Endothelial cell of umbilical vein (primary cell): Measurements from ENCODE around the gene INPP5K. TPM values are rescaled to one million over a fixed set of nuclear protein-coding genes. Genes with fewer than 3 reads are reported as not detected.
A peak's percentile ranks its signal among the peaks of the same experiment; 100 is the strongest.
"Not testable (repeated sequence)": the region's sequence is repeated elsewhere in the genome, so short reads cannot be mapped to it uniquely, and the experiment has no call there.

Source experiments
- BruUV-seq: library from RNA; stranded (reverse); fragments of 400-500 nt; replicated peaks from 2 replicates; lab custom pipeline; 2021; lab: Mats Ljungman, UMichigan
- CTCF ChIA-PET: fragments of 300-600, 350-600 bp; sonication (Branson Sonifier 250); formaldehyde crosslinking; loops from one replicate; lab custom pipeline; 2021; ENCODE audit warnings: antibody characterized with exemption, inconsistent platforms; lab: Charles Lee
- POLR2A ChIA-PET: fragments of 300-600, 350-600 bp; sonication (Branson Sonifier 250); formaldehyde crosslinking; loops from one replicate; lab custom pipeline; 2021; ENCODE audit warnings: antibody characterized with exemption, inconsistent platforms; lab: Charles Lee
- DNase-seq: peaks from one replicate; pipeline ENCODE4 v3.0.0-alpha.2; 2011; ENCODE audit warnings: low read depth, low spot score
- FAIRE-seq: peaks from 2 replicates; lab custom pipeline; 2011; peaks lifted over from hg19 to GRCh38; lab: Jason Lieb, UNC
- H2AFZ ChIP-seq: 2 replicates; pipeline ENCODE4 v1.6.0; 2012; ENCODE audit warnings: low read depth, low read length, control low read depth, inconsistent platforms
- H3K27ac ChIP-seq: 2 replicates; pipeline ENCODE4 v1.5.1; 2011; ENCODE audit warnings: low read depth, mild to moderate bottlenecking, control low read depth, low read length, moderate library complexity; ENCODE audit not compliant: insufficient read depth
- H3K27me3 ChIP-seq, 2 experiments: 2 replicates each; pipeline versions ENCODE4 v1.6.0 to v1.6.1; 2011; ENCODE audit warnings: low read length in 2 of 2, mixed read lengths in 1 of 2; ENCODE audit not compliant: control insufficient read depth in 2 of 2, insufficient read depth in 2 of 2
- H3K36me3 ChIP-seq, 2 experiments: 2 replicates in 1 of 2; 3 replicates in 1 of 2; pipeline ENCODE4 v1.5.1; 2011; ENCODE audit warnings: low read length in 2 of 2, mild to moderate bottlenecking in 1 of 2, moderate library complexity in 1 of 2; ENCODE audit not compliant: control insufficient read depth in 2 of 2, insufficient read depth in 2 of 2; ENCODE audit errors: extremely low read depth in 1 of 2
- H3K4me1 ChIP-seq: 3 replicates; pipeline ENCODE4 v1.5.1; 2011; ENCODE audit warnings: mild to moderate bottlenecking, low read length; ENCODE audit not compliant: control insufficient read depth, insufficient read depth; ENCODE audit errors: extremely low read depth
- H3K4me2 ChIP-seq: 2 replicates; pipeline ENCODE4 v1.6.1; 2011; ENCODE audit warnings: low read length, control low read depth, mixed read lengths; ENCODE audit not compliant: insufficient read depth
- H3K4me3 ChIP-seq, 3 experiments: fragments of 200-600 bp in 1 of 3; sonication (generic), shearing (Covaris generic) in 1 of 3; replicated peaks in 1 of 3; 2 replicates each; pipeline ENCODE4 v1.5.1; 2011 to 2016; ENCODE audit warnings: control low read depth in 3 of 3, low read length in 3 of 3, mild to moderate bottlenecking in 2 of 3, inconsistent platforms in 1 of 3, low read depth in 1 of 3, moderate library complexity in 1 of 3; ENCODE audit not compliant: insufficient read depth in 1 of 3
- H3K79me2 ChIP-seq: 2 replicates; pipeline ENCODE4 v1.6.0; 2012; ENCODE audit warnings: low read length, inconsistent platforms; ENCODE audit not compliant: control insufficient read depth, insufficient read depth
- H3K9ac ChIP-seq: replicated peaks from 2 replicates; pipeline ENCODE3; 2011; ENCODE audit warnings: low read length, control low read depth; ENCODE audit not compliant: insufficient read depth; ENCODE audit errors: extremely low read depth
- H3K9me1 ChIP-seq: replicated peaks from 3 replicates; pipeline ENCODE4 v1.6.0; 2011; ENCODE audit warnings: mild to moderate bottlenecking, low read length; ENCODE audit not compliant: control insufficient read depth, insufficient read depth; ENCODE audit errors: extremely low read depth
- H3K9me3 ChIP-seq: replicated peaks from 2 replicates; pipeline ENCODE4 v1.5.1; 2012; ENCODE audit warnings: low read length, inconsistent platforms; ENCODE audit not compliant: control insufficient read depth, insufficient read depth
- H4K20me1 ChIP-seq: replicated peaks from 2 replicates; pipeline ENCODE3; 2011; ENCODE audit warnings: mild to moderate bottlenecking, low read length; ENCODE audit not compliant: control insufficient read depth, insufficient read depth; ENCODE audit errors: extremely low read depth
- FOS ChIP-seq: IDR thresholded peaks from 2 replicates; pipeline ENCODE4 v1.6.1; 2011; ENCODE audit warnings: mild to moderate bottlenecking, low read length, moderate library complexity, borderline replicate concordance; ENCODE audit not compliant: insufficient read depth
- MYC ChIP-seq: IDR thresholded peaks from one replicate; pipeline ENCODE4 v1.6.1; 2011; ENCODE audit warnings: mild to moderate bottlenecking, low read depth, low read length
- POLR2AphosphoS5 ChIP-seq: IDR thresholded peaks from 2 replicates; pipeline ENCODE4 v1.6.1; 2012; ENCODE audit warnings: low read depth, mild to moderate bottlenecking, control low read depth, low read length, moderate library complexity; ENCODE audit not compliant: insufficient read depth
- dilution Hi-C: fragments of 300-500 bp; cut with MboI; formaldehyde crosslinking; loops from one replicate; pipeline ENCODE4 v1.15.0; 2019; ENCODE audit warnings: low sequenced_read_pairs; ENCODE audit not compliant: extremely low pct_ligation_motif_present
- intact Hi-C: fragments of 100-400 bp; cut with micrococcal nuclease; formaldehyde crosslinking; loops from one replicate; pipeline ENCODE4 v1.10.0; 2022
- polyA plus RNA-seq, 4 experiments: library from polyadenylated mRNA; depleted of rRNA in 3 of 4; stranded (reverse) in 3 of 4; unstranded in 1 of 4; fragments of >200 nt; gene quantifications; 2 replicates each; pipeline versions ENCODE4 v1.2.1 to v1.2.3, GENCODE V29; 2011 to 2012; ENCODE audit warnings: missing spikeins in 1 of 4
- total RNA-seq: library from RNA; stranded (reverse); gene quantifications from 2 replicates; pipeline ENCODE4 v1.2.3, GENCODE V29; 2021
- TF ChIP-seq, protein P1 (sequence below), 2 donors: IDR thresholded peaks; 1 replicate in 1 of 2; 2 replicates in 1 of 2; pipeline ENCODE4 v1.5.1; 2011; ENCODE audit warnings: low read length in 2 of 2, mild to moderate bottlenecking in 2 of 2, moderate library complexity in 2 of 2, control low read depth in 1 of 2, inconsistent platforms in 1 of 2, low read depth in 1 of 2; ENCODE audit not compliant: insufficient read depth in 1 of 2; ENCODE audit errors: extremely low read depth in 1 of 2
- TF ChIP-seq, protein P2 (sequence below): IDR thresholded peaks from 2 replicates; pipeline ENCODE4 v1.6.1; 2011; ENCODE audit not compliant: insufficient read depth, insufficient read length

INPP5K gene
- total and polyA plus RNA-seq, 2 donors (not counting 3 experiments of a cell fraction or from before 2014, with no cell fraction given), result 44.2 to 54.1 TPM

DNA sequence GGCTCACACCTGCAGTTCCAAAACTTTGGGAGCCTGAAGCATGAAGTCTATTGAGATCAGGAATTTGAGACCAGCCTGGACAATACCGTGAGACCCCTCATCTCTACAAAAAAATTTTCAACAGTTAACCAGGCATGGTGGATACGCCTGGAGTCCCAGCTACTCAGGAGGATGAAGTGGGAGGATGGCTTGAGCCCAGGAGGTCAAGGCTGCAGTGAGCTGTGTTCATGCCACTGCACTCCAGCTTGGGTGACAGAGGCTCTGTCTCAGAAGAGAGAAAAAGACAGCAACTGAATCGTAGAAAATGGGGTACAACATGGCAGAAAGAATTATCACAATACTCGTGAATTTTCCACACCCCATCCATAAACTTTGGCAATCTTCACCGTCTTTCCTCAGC lies 63.6 kb downstream of the INPP5K start:
- no peaks in the 10 kb centered on the region for H3K36me3 ChIP-seq
- DNase-seq, result no peak
- no TSS peak for BruUV-seq

DNA sequence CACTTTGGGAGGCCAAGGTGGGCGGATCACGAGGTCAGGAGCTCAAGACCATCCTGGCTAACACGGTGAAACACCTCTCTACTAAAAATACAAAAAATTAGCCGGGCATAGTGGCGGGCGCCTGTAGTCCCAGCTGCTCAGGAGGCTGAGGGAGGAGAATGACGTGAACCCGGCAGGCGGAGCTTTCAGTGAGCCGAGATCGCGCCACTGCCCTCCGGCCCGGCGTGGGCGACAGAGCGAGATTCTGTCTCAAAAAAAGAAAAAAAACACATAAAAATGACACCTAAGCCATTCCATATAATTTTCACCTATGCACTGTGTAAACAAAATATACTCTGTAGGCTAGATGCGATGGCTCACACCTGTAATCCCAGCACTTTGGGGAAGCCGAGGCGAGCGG lies 66.2 kb downstream of the INPP5K start:
- DNase-seq, H3K9me1 ChIP-seq, H3K9me3 ChIP-seq, H3K9ac ChIP-seq, H3K27me3 ChIP-seq, FAIRE-seq, H2AFZ ChIP-seq, dilution Hi-C loops, BruUV-seq, POLR2A ChIA-PET, H3K27ac ChIP-seq, H3K4me3 ChIP-seq, H3K36me3 ChIP-seq, H4K20me1 ChIP-seq, H3K4me2 ChIP-seq, intact Hi-C loops: not testable (repeated sequence)
- peaks cover 21% of the 10 kb centered on the region for H3K4me1 ChIP-seq
- CTCF ChIA-PET, result interaction anchor here (2.0 kb wide), 1 partner anchor 85 kb away, joined by 10 read pairs; no protein-coding TSS in a partner anchor
- peaks cover 96% of the 10 kb centered on the region for H3K79me2 ChIP-seq

More for the DNA sequence above, 63.6 kb downstream of the INPP5K start:
- peaks cover 15% of the 10 kb centered on the region for H3K4me1 ChIP-seq
- H3K9me1 ChIP-seq, result no peaks in the 10 kb centered on the region
- H3K4me2 ChIP-seq, result peak overlapping the region; percentile 19
- ChIA-PET CTCF (interaction anchor here (2.8 kb wide), 1 partner anchor 87 kb away, joined by 18 read pairs; no protein-coding TSS in a partner anchor), POLR2A (interaction anchor here (0.7 kb wide), 1 partner anchor 30 kb away, joined by 4 read pairs; no protein-coding TSS in a partner anchor)
- no peak for FAIRE-seq
- peaks cover 7% of the 10 kb centered on the region for H4K20me1 ChIP-seq
- no peak overlapping the region for H3K9ac ChIP-seq
- H2AFZ ChIP-seq, result no peak overlapping the region
- no peaks in the 10 kb centered on the region for H3K27me3 ChIP-seq
- no peak overlapping the region for H3K27ac ChIP-seq
- no peak overlapping the region for H3K4me3 ChIP-seq
- intact Hi-C loops, result no loop called here
- dilution Hi-C loops, result no loop called here
- H3K79me2 ChIP-seq, result peaks cover 81% of the 10 kb centered on the region
- TF ChIP-seq, protein P1, sequence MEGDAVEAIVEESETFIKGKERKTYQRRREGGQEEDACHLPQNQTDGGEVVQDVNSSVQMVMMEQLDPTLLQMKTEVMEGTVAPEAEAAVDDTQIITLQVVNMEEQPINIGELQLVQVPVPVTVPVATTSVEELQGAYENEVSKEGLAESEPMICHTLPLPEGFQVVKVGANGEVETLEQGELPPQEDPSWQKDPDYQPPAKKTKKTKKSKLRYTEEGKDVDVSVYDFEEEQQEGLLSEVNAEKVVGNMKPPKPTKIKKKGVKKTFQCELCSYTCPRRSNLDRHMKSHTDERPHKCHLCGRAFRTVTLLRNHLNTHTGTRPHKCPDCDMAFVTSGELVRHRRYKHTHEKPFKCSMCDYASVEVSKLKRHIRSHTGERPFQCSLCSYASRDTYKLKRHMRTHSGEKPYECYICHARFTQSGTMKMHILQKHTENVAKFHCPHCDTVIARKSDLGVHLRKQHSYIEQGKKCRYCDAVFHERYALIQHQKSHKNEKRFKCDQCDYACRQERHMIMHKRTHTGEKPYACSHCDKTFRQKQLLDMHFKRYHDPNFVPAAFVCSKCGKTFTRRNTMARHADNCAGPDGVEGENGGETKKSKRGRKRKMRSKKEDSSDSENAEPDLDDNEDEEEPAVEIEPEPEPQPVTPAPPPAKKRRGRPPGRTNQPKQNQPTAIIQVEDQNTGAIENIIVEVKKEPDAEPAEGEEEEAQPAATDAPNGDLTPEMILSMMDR (IDR thresholded peaks at IDR 0.05; ENCODE audit: extremely low read depth in 1 of 2, insufficient read depth in 1 of 2, low read depth in 1 of 2, low read length in 2 of 2), result no peak
- TF ChIP-seq, protein P2, sequence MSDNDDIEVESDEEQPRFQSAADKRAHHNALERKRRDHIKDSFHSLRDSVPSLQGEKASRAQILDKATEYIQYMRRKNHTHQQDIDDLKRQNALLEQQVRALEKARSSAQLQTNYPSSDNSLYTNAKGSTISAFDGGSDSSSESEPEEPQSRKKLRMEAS, result no peak
- TF ChIP-seq MYC (no peak), FOS (no peak), POLR2AphosphoS5 (no peak)
- H3K9me3 ChIP-seq, result no peaks in the 10 kb centered on the region
